K562 (cell line): ENCODE results near the gene LY6G6F. TPM values are rescaled to one million over a fixed set of nuclear protein-coding genes. Genes with fewer than 3 reads are reported as not detected.
A peak's percentile ranks its signal among the peaks of the same experiment; 100 is the strongest.

Experiments used
- ARID3A ChIP-seq: IDR thresholded peaks from 2 replicates; pipeline ENCODE4 v1.6.1; 2012; ENCODE audit warnings: low read depth, low read length, improper control_type of control experiment, borderline replicate concordance
- CBX2 ChIP-seq: fragments of 200-600 bp; sonication (generic); IDR thresholded peaks from one replicate; pipeline ENCODE4 v1.6.1; 2012; ENCODE audit warnings: mild to moderate bottlenecking, low read length, inconsistent platforms; ENCODE audit not compliant: insufficient read depth, poor library complexity, severe bottlenecking
- CREB3L1 ChIP-seq: fragments of 450-650 bp; IDR thresholded peaks from 2 replicates; pipeline ENCODE4 v1.6.1; 2014; ENCODE audit warnings: low read depth, mild to moderate bottlenecking, moderate library complexity, borderline replicate concordance
- RB1 ChIP-seq: fragments of 450-650 bp; IDR thresholded peaks from 2 replicates; pipeline ENCODE4 v1.6.1; 2017; ENCODE audit warnings: low read depth, mild to moderate bottlenecking
- TCF3 ChIP-seq: sonication (generic); formaldehyde crosslinking; IDR thresholded peaks from 2 replicates; pipeline ENCODE4 v1.4.0; 2020; ENCODE audit warnings: mild to moderate bottlenecking, missing genetic modification reagents
- TFAM ChIP-seq: fragments of 250-450 bp; sonication (Bioruptor Pico); conservative IDR thresholded peaks from 2 replicates; pipeline ENCODE4 v1.5.0; 2021; ENCODE audit warnings: mild to moderate bottlenecking, moderate library complexity
- ZBTB8A ChIP-seq: fragments of 450-650 bp; IDR thresholded peaks from 2 replicates; pipeline ENCODE4 v1.6.1; 2018; ENCODE audit warnings: mild to moderate bottlenecking, moderate library complexity; ENCODE audit not compliant: partially characterized antibody
- ZNF212 ChIP-seq: fragments of 450-650 bp; formaldehyde crosslinking; IDR thresholded peaks from 2 replicates; pipeline ENCODE4 v1.4.0; 2020; ENCODE audit warnings: mild to moderate bottlenecking
- polyA plus RNA-seq, 8 experiments: library from polyadenylated mRNA; depleted of rRNA in 4 of 8; stranded (reverse) in 5 of 8; unstranded in 3 of 8; fragments of >200 nt; fragmentation: Nextera tagmentation in 2 of 8; fragmentation: Illumina TruSeq in 1 of 8; extraction: Ambion mirVana in 2 of 8; extraction: Trizol in 1 of 8; gene quantifications; 2 replicates each; pipeline versions ENCODE4 v1.2.1 to v1.2.3, GENCODE V29; 2011 to 2014; ENCODE audit warnings: inconsistent platforms in 1 of 8, missing spikeins in 1 of 8
- total RNA-seq, 7 experiments: library from RNA; depleted of rRNA in 6 of 7; stranded (reverse); fragments of >200 nt in 6 of 7; fragmentation: Illumina TruSeq in 2 of 7; extraction: Trizol in 2 of 7; gene quantifications; 2 replicates each; pipeline versions ENCODE4 v1.2.1 to v1.2.3, GENCODE V29; 2011 to 2021; ENCODE audit warnings: low replicate concordance in 1 of 7
- TF ChIP-seq, protein P1 (sequence below), 2 experiments: fragments of 450-650 bp in 1 of 2; IDR thresholded peaks; 2 replicates each; pipeline ENCODE4 v1.6.1; 2011 to 2017; ENCODE audit warnings: low read depth in 2 of 2, antibody characterized with exemption in 1 of 2, borderline replicate concordance in 1 of 2, low read length in 1 of 2, mild to moderate bottlenecking in 1 of 2, mixed read lengths in 1 of 2; ENCODE audit not compliant: control insufficient read depth in 1 of 2
- TF ChIP-seq, protein P2 (sequence below): conservative IDR thresholded peaks from 2 replicates; pipeline ENCODE4 v1.6.1; 2011; ENCODE audit warnings: low read depth, mild to moderate bottlenecking, low read length; ENCODE audit not compliant: control insufficient read depth
- TF ChIP-seq, protein P3 (sequence below), 2 experiments: IDR thresholded peaks in 1 of 2; conservative IDR thresholded peaks in 1 of 2; 2 replicates each; pipeline ENCODE4 v1.6.1; 2016; ENCODE audit warnings: low read depth in 2 of 2, mild to moderate bottlenecking in 1 of 2, missing compliant biosample characterization in 1 of 2, missing genetic modification characterization in 1 of 2, moderate library complexity in 1 of 2
- TF ChIP-seq, protein P4 (sequence below): sonication (generic); IDR thresholded peaks from 2 replicates; pipeline ENCODE4 v1.6.1; 2016

The LY6G6F gene
- total and polyA plus RNA-seq, 9 of the 15 experiments (the other 6 are each of a cell fraction or from before 2014, with no cell fraction given), result 0.14 to 0.50 (median 0.28) TPM; not detected in 2

- TF ChIP-seq, protein P1, sequence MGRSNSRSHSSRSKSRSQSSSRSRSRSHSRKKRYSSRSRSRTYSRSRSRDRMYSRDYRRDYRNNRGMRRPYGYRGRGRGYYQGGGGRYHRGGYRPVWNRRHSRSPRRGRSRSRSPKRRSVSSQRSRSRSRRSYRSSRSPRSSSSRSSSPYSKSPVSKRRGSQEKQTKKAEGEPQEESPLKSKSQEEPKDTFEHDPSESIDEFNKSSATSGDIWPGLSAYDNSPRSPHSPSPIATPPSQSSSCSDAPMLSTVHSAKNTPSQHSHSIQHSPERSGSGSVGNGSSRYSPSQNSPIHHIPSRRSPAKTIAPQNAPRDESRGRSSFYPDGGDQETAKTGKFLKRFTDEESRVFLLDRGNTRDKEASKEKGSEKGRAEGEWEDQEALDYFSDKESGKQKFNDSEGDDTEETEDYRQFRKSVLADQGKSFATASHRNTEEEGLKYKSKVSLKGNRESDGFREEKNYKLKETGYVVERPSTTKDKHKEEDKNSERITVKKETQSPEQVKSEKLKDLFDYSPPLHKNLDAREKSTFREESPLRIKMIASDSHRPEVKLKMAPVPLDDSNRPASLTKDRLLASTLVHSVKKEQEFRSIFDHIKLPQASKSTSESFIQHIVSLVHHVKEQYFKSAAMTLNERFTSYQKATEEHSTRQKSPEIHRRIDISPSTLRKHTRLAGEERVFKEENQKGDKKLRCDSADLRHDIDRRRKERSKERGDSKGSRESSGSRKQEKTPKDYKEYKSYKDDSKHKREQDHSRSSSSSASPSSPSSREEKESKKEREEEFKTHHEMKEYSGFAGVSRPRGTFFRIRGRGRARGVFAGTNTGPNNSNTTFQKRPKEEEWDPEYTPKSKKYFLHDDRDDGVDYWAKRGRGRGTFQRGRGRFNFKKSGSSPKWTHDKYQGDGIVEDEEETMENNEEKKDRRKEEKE (IDR thresholded peaks at IDR 0.05; ENCODE audit: borderline replicate concordance in 1 of 2, control insufficient read depth in 1 of 2, low read depth in 2 of 2, low read length in 1 of 2), result peak in 1 of 2 experiments; percentile 92; a peak in 2 of 4 replicates
- TF ChIP-seq CREB3L1 (peak; percentile 74; the same call in 1 of the 2 replicates), ZBTB8A (no peak), TCF3 (CRISPR knock-in tag) (peak; percentile 48; the same call in 1 of the 2 replicates), ARID3A (no peak), RB1 (peak; percentile 87), CBX2 (no peak), ZNF212 (CRISPR knock-in tag) (peak; percentile 84; the same call in 1 of the 2 replicates), TFAM (no peak)
- TF ChIP-seq, protein P2, sequence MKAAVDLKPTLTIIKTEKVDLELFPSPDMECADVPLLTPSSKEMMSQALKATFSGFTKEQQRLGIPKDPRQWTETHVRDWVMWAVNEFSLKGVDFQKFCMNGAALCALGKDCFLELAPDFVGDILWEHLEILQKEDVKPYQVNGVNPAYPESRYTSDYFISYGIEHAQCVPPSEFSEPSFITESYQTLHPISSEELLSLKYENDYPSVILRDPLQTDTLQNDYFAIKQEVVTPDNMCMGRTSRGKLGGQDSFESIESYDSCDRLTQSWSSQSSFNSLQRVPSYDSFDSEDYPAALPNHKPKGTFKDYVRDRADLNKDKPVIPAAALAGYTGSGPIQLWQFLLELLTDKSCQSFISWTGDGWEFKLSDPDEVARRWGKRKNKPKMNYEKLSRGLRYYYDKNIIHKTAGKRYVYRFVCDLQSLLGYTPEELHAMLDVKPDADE, result peak; percentile 52
- TF ChIP-seq, protein P3, sequence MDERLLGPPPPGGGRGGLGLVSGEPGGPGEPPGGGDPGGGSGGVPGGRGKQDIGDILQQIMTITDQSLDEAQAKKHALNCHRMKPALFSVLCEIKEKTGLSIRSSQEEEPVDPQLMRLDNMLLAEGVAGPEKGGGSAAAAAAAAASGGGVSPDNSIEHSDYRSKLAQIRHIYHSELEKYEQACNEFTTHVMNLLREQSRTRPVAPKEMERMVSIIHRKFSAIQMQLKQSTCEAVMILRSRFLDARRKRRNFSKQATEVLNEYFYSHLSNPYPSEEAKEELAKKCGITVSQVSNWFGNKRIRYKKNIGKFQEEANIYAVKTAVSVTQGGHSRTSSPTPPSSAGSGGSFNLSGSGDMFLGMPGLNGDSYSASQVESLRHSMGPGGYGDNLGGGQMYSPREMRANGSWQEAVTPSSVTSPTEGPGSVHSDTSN (CRISPR knock-in tag; IDR thresholded peaks at IDR 0.05; ENCODE audit: low read depth), result peak; percentile 11; the same call in 1 of the 2 replicates
- TF ChIP-seq, protein P3 (tag; conservative IDR thresholded peaks at IDR 0.05; ENCODE audit: low read depth), result peak; percentile 28; the same call in 1 of the 2 replicates
- TF ChIP-seq, protein P4, sequence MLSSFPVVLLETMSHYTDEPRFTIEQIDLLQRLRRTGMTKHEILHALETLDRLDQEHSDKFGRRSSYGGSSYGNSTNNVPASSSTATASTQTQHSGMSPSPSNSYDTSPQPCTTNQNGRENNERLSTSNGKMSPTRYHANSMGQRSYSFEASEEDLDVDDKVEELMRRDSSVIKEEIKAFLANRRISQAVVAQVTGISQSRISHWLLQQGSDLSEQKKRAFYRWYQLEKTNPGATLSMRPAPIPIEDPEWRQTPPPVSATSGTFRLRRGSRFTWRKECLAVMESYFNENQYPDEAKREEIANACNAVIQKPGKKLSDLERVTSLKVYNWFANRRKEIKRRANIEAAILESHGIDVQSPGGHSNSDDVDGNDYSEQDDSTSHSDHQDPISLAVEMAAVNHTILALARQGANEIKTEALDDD, result 0 out of 2 replicates have a peak, but pooled peaks have one; percentile 41
Measured at GRCh38 chr6:31702819-31703716, 3.6 kb upstream of the LY6G6F start, which contains the start of gene ABHD16A (continued).
